ENCODE data around the gene SIX2. TPM values are rescaled to one million over a fixed set of nuclear protein-coding genes. Genes with fewer than 3 reads are reported as not detected.

The SIX2 gene
- polyA plus RNA-seq, 1 donor (not counting 4 experiments of a cell fraction or from before 2014, with no cell fraction given): not detected

DNA sequence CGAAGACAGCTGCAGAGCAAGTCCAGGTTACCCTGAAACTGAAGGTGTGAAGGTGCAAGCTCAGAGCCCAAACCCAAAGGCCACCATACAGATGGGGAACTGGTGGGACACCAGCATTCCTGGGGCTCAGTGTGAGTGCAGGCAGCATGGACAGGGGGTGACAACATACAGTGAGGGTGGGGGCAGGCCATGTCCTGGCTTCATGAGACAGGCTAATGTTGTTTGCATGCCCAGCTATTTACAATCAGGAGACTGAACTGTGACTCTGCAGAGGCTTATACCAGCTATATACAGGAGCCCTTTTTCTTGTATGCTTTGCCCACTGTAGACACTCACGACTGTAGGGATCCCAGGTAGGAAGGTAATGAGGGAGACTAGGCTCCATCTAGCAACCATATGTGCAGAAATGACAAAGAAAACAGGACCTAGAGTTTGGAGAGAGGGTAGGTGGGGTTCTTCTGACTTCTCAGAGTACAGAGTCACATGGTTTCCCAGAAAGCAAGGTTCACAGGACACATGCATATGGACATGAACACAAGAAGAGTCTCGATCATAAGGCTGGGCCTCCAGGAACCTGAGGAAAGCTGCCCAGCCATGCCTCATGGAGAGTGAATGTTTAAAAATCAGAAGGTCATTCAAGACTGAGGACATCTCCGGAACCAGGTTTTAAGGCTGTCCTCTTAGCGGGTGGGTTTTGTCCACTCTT, 41.4 kb downstream of the SIX2 start:
- dilution Hi-C loops (cut with MboI; ENCODE audit: extremely low pct_ligation_motif_present, low sequenced_read_pairs): loop anchor here (25.0 kb wide), 1 partner anchor 481 kb away; no protein-coding TSS in a partner anchor
- no peak for FAIRE-seq
- Histone ChIP-seq H3K4me3 (ENCODE audit: control insufficient read depth in 2 of 3, extremely low read depth in 1 of 3, insufficient read depth in 2 of 3, low read depth in 1 of 3, low read length in 3 of 3) (no peak overlapping the region), H4K20me1 (ENCODE audit: control insufficient read depth, extremely low read depth, insufficient read depth, low read length) (no peaks in the 10 kb centered on the region), H2AFZ (ENCODE audit: control insufficient read depth, low read length) (no peak overlapping the region), H3K9ac (ENCODE audit: control insufficient read depth, extremely low read depth, insufficient read depth, low read length) (no peak overlapping the region), H3K4me1 (ENCODE audit: control insufficient read depth, extremely low read depth, insufficient read depth, low read length) (peaks cover 17% of the 10 kb centered on the region), H3K79me2 (ENCODE audit: control insufficient read depth, insufficient read depth, low read length) (no peaks in the 10 kb centered on the region), H3K36me3 (ENCODE audit: control insufficient read depth in 2 of 2, extremely low read depth in 1 of 2, insufficient read depth in 2 of 2, low read length in 2 of 2) (no peaks in the 10 kb centered on the region), H3K27ac (ENCODE audit: control insufficient read depth, insufficient read depth, low read length) (no peak overlapping the region), H3K4me2 (ENCODE audit: control insufficient read depth, extremely low read depth, insufficient read depth, low read depth, low read length) (no peak overlapping the region), H3K9me3 (ENCODE audit: control insufficient read depth, low read depth, low read length) (no peaks in the 10 kb centered on the region), H3K9me1 (ENCODE audit: control insufficient read depth, extremely low read depth, insufficient read depth, low read length) (no peaks in the 10 kb centered on the region), H3K27me3 (ENCODE audit: control insufficient read depth, extremely low read depth, insufficient read depth, low read length) (no peaks in the 10 kb centered on the region)
- TF ChIP-seq CTCF (optimal IDR thresholded peaks at IDR 0.05 in 1 of 3, IDR thresholded peaks at IDR 0.05 in 1 of 3, conservative IDR thresholded peaks at IDR 0.05 in 1 of 3; ENCODE audit: extremely low read depth in 1 of 3, insufficient read depth in 2 of 3, low read length in 3 of 3): no peak
- no peak for TF ChIP-seq EZH2 (IDR thresholded peaks at IDR 0.05; ENCODE audit: low read length)
- no peak for DNase-seq (ENCODE audit: low read depth, low spot score)

DNA sequence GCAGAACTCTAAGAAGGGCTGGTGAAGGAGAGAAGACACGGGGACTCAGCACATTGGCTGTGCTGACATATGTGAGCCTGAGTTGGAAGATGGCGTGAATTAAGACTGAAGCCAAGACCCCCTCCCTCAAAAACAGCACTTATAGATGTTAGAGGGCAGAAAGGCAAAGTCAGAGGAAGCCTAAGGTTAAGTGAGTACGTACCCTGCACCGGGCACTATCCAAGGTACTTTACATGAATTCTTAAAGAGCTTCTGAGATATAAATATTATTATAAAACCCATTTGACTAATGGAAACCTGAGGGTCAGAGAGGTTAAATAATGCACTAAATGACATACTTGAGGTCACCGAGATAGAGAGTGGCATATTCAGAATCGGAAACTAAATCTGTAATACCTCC, 42.2 kb downstream of the SIX2 start:
- H3K4me1 ChIP-seq (ENCODE audit: control insufficient read depth, extremely low read depth, insufficient read depth, low read length): peaks cover 17% of the 10 kb centered on the region
- DNase-seq (ENCODE audit: low read depth, low spot score) (no peak), FAIRE-seq (no peak)
- H3K9me1 ChIP-seq (ENCODE audit: control insufficient read depth, extremely low read depth, insufficient read depth, low read length): no peaks in the 10 kb centered on the region
- no peaks in the 10 kb centered on the region for H3K27me3 ChIP-seq (ENCODE audit: control insufficient read depth, extremely low read depth, insufficient read depth, low read length)
- H3K4me3 ChIP-seq (ENCODE audit: control insufficient read depth in 2 of 3, extremely low read depth in 1 of 3, insufficient read depth in 2 of 3, low read depth in 1 of 3, low read length in 3 of 3): no peak overlapping the region
- H3K79me2 ChIP-seq (ENCODE audit: control insufficient read depth, insufficient read depth, low read length): no peaks in the 10 kb centered on the region
- H3K4me2 ChIP-seq (ENCODE audit: control insufficient read depth, extremely low read depth, insufficient read depth, low read depth, low read length): no peak overlapping the region
- H3K36me3 ChIP-seq (ENCODE audit: control insufficient read depth in 2 of 2, extremely low read depth in 1 of 2, insufficient read depth in 2 of 2, low read length in 2 of 2): no peaks in the 10 kb centered on the region
- TF ChIP-seq CTCF (optimal IDR thresholded peaks at IDR 0.05 in 1 of 3, IDR thresholded peaks at IDR 0.05 in 1 of 3, conservative IDR thresholded peaks at IDR 0.05 in 1 of 3; ENCODE audit: extremely low read depth in 1 of 3, insufficient read depth in 2 of 3, low read length in 3 of 3): no peak
- TF ChIP-seq EZH2 (IDR thresholded peaks at IDR 0.05; ENCODE audit: low read length): no peak
- no peak overlapping the region for H2AFZ ChIP-seq (ENCODE audit: control insufficient read depth, low read length)
- H4K20me1 ChIP-seq (ENCODE audit: control insufficient read depth, extremely low read depth, insufficient read depth, low read length): no peaks in the 10 kb centered on the region
- H3K9me3 ChIP-seq (ENCODE audit: control insufficient read depth, low read depth, low read length): no peaks in the 10 kb centered on the region
- dilution Hi-C loops (cut with MboI; ENCODE audit: extremely low pct_ligation_motif_present, low sequenced_read_pairs): loop anchor here (25.0 kb wide), 1 partner anchor 480 kb away; no protein-coding TSS in a partner anchor
- no peak overlapping the region for H3K27ac ChIP-seq (ENCODE audit: control insufficient read depth, insufficient read depth, low read length)
- H3K9ac ChIP-seq (ENCODE audit: control insufficient read depth, extremely low read depth, insufficient read depth, low read length): no peak overlapping the region

Data from keratinocyte (primary cell).